GM10266 (cell line): ENCODE data around the gene CCDC61.

Experiments
- DNase-seq: peaks from one replicate; pipeline ENCODE4 v3.0.0; 2012; ENCODE audit errors: extremely low spot score
- TF ChIP-seq, protein P1 (sequence below): IDR thresholded peaks from 2 replicates; pipeline ENCODE4 v1.5.1; 2012; ENCODE audit warnings: mild to moderate bottlenecking, low read depth; ENCODE audit not compliant: control insufficient read depth, insufficient read depth; ENCODE audit errors: missing control alignments

CCDC61 gene

GRCh38 chr19:45996933-45997332 is 1.7 kb downstream of the CCDC61 start:
- TF ChIP-seq, protein P1, sequence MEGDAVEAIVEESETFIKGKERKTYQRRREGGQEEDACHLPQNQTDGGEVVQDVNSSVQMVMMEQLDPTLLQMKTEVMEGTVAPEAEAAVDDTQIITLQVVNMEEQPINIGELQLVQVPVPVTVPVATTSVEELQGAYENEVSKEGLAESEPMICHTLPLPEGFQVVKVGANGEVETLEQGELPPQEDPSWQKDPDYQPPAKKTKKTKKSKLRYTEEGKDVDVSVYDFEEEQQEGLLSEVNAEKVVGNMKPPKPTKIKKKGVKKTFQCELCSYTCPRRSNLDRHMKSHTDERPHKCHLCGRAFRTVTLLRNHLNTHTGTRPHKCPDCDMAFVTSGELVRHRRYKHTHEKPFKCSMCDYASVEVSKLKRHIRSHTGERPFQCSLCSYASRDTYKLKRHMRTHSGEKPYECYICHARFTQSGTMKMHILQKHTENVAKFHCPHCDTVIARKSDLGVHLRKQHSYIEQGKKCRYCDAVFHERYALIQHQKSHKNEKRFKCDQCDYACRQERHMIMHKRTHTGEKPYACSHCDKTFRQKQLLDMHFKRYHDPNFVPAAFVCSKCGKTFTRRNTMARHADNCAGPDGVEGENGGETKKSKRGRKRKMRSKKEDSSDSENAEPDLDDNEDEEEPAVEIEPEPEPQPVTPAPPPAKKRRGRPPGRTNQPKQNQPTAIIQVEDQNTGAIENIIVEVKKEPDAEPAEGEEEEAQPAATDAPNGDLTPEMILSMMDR: no peak
- DNase-seq: no peak

GRCh38 chr19:45998834-45999233 is 3.6 kb downstream of the CCDC61 start:
- DNase-seq: no peak
- TF ChIP-seq, protein P1: no peak

GRCh38 chr19:45999653-46000121 is 4.4 kb downstream of the CCDC61 start:
- DNase-seq: no peak
- TF ChIP-seq, protein P1: no peak

GRCh38 chr19:46000491-46001246 is 5.4 kb downstream of the CCDC61 start:
- DNase-seq: peak; percentile 80

DNA sequence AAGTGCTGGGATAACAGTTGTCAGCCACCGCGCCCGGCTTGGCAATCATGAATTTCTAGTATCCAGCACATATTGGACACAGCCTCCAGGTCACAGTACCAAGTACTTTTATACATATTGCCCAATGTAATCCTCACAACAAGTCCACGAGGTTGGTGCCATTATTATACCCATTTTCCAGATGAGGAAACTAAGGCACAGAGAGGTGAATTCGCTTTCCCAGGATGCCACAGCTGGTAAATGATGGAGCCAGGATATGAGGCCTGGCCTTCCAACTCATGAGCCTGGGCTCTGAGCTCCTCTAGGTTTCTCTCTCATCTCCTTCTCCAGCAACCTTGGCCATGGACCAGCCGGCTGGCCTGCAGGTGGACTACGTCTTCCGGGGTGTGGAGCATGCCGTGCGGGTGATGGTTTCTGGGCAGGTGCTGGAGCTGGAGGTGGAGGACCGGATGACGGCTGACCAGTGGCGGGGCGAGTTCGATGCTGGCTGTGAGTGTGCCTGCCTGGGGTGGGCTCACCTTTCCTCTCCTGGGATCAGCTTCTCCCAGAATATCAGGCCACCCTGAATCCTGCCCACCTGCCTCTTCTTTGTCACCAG is 7.5 kb downstream of the CCDC61 start:
- TF ChIP-seq, protein P1: no peak
- no peak for DNase-seq

More at GRCh38 chr19:46000491-46001246, 5.4 kb downstream of the CCDC61 start:
- TF ChIP-seq, protein P1: no peak

DNA sequence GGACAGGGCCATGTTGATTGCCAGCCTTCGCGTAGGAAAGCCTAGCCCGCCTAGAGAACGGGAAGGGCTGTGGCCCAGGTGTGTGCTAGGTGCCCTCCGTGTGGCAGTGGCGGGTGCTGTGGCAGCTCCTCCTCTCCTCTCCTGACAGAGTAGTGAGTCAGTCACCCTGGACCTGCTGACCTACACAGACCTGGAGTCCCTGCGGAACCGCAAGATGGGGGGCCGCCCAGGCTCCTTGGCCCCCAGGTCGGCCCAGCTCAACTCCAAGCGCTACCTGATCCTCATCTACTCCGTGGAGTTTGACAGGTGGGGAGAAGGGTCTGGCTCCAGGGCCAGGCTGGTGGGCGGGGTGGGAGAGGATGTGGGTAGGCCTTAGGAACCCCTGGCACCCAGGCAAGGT is 11.1 kb downstream of the CCDC61 start:
- TF ChIP-seq, protein P1: no peak
- no peak for DNase-seq

GRCh38 chr19:46009530-46010510 is 14.6 kb downstream of the CCDC61 start:
- TF ChIP-seq, protein P1: peak; percentile 82
- DNase-seq: peak; percentile 72
